ENCODE measurements around the gene ARHGAP25.

Gene ARHGAP25

DNA sequence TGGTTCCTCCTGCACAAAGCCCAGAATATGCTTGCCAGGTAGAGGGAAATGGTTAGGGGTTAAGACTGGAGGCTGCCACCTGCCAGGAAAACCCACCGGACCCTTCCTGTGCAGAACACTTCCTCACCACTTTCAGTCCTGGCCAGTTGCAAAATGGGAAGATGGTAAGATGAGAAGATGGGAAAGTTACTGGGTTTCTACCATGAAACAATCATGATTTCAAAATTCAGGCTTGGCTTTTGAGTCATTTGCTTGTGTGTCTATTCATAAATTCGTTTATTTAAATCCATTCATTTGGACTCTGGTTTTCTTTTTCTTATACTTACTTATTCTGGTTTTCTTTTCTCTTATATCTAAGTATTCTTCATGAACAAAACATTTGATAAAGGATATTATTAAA is 129.4 kb downstream of the ARHGAP25 start:
- no peak for DNase-seq (ENCODE audit: low spot score)

- DNase-seq (ENCODE audit: low spot score), result no peak
Observed at GRCh38 chr2:68865108-68865507, 130.5 kb downstream of the ARHGAP25 start.

GRCh38 chr2:68870215-68870614 is 135.6 kb downstream of the ARHGAP25 start:
- DNase-seq (ENCODE audit: low spot score), result no peak

GRCh38 chr2:68871159-68871764 is 136.7 kb downstream of the ARHGAP25 start, which contains the start of gene BMP10:
BMP10 (minus strand) TSS chr2:68871397; CDS start chr2:68871358, 39 bp downstream.
- no peak for DNase-seq (ENCODE audit: low spot score)
